Stimulated activated naive CD4-positive, alpha-beta T cell treated with Interleukin-2 at 50 U/mL for 16 hours (primary cell): ENCODE data around the gene ITPKB.

Source experiments
- DNase-seq: peaks from one replicate; lab custom pipeline; 2025; lab: John Stamatoyannopoulos, UW

Gene ITPKB

DNA sequence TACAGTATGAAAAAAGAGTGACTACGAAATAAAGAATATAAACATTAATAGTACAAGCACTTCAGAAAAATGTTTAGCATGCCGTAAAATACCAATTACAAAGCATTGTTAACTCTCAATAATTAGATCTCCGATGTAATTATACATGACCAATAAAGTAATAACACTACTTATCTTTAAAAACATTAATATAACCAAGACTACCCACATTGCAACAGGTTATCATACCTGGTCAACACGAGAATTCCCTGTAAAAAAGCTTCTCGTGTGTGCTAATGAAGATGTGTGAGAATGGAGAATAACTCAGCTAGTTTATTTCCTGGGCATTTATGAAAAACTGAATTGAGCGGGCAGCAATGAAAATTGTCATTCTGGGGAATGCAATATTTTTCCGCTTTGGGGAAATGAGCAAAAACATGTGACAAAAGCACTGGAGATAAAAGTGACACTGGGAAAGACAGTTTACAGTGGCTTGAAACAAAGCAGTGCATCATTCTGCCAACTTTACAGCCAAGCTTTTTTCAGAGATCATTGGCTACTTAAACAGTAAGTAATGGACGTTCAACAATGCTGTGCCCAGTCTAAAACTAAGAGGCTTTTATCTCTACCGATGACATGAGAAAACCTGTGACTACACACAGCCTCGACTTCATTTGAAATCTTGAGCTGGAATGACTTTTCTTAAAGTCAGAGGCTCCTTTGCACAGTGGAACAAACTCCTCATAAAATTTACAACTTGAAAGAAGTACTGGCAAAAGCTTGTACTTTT lies 34.7 kb downstream of the ITPKB start:
- DNase-seq: no peak

GRCh38 chr1:226702957-226703831 lies 35.9 kb downstream of the ITPKB start:
- DNase-seq: peak; percentile 77

DNA sequence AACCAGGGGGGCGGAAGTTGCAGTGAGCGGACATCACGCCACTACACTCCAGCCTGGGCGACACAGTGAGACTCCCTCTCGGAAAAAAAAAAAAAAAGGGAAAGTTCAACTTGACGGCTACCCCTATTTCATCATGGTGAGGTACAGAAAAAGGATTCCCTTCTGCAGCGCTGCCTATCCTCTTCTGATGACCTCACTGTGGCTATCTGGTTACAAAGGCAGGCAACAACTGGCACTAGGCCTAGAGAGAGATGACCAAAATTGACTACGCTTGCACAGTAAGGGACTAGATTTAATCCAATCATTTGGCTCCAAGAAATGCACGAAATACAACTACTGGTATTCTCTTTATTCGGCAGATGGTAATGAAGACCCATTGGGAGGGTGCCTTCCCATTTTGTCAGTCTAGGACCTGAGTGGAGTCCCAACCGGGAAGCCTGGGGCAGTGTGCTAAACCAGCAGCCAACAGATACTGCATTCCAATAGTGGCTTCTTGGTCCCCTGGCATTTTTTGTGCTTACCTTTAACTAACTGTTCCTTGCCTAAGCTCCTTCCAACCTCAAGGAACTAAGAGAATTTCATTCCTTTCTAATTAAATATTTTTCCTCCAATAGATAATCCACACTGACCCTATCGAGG lies 36.6 kb downstream of the ITPKB start:
- no peak for DNase-seq

GRCh38 chr1:226700861-226701260 lies 38.2 kb downstream of the ITPKB start:
- DNase-seq: no peak

- no peak for DNase-seq
Observed at GRCh38 chr1:226699166-226699565, 39.9 kb downstream of the ITPKB start.

DNA sequence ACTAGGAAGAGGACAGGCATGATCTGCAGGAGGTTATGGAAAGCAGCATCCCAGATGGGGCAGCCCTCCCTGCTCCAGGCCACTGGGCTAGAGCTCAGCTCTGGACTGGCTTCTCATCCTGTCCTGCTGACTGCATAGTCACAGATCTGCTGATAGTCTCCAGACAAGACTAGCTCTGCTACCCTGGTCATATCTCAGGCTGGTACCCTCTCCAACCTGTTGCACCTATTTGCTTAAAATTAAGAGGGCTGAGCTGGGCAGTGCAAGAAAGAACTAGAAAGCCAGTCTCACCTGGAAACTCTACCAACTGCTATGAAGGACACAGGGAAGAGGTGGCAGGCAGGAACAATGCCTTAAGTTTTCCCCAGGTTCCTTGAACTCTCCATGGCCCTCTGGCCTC lies 40.4 kb downstream of the ITPKB start:
- no peak for DNase-seq

GRCh38 chr1:226697929-226698544 lies 41.0 kb downstream of the ITPKB start:
- no peak for DNase-seq

DNA sequence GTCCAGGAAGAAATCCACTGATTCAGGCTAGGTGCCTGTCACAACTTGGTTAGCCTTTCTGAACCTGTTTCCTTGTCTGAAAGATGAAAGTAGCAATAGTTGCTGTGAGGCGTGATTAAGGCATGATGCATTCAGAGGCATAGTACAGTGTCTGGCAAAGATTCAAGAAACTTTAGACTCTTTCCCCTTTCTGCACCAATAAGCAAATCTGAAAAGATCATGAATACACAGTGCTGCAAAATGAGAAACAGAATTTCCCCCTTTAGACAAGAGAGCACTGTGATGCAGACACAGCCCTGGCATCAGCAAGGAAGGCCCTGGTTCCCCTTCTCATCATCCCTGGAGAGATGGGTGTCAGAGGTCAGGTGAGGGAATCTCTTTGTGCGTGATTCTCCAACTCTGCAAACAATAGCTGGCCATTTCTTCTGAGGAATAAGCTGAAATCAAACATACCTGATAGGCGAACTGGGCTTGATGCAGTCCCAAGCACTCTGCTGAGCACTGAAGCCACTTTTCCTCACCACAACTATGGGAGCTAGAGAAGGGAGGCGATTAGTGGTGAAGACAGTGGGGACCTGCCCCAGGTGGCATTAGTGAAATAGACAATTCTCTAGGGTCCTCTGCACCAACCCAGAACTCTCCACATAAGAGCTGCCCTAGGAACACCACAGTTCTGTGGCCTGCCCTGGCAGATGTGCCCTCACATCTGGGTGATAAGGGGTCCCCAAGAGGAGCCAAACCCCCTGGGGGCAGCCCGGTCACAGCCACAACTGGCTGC lies 41.7 kb downstream of the ITPKB start:
- no peak for DNase-seq

DNA sequence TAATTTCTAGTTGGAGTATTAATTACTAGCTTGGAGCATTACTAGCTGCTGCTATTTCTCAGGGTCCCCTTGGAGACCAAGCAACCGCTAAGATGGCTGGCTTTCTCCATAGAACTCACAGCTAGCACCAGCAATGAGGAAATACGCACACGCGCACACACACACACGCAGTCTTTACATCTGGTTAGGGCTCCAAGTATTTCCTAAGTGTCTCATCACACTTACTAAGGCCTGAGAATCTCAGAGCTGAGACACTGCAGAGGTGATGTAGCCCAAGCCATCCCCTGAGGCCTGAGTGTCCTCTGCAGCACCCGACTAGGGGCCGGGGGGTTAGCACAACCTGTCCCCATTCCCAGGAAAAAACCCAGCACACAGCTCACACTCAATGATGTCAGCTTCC lies 42.5 kb downstream of the ITPKB start:
- no peak for DNase-seq

- no peak for DNase-seq
Observed at GRCh38 chr1:226695335-226695900, 43.7 kb downstream of the ITPKB start.

DNA sequence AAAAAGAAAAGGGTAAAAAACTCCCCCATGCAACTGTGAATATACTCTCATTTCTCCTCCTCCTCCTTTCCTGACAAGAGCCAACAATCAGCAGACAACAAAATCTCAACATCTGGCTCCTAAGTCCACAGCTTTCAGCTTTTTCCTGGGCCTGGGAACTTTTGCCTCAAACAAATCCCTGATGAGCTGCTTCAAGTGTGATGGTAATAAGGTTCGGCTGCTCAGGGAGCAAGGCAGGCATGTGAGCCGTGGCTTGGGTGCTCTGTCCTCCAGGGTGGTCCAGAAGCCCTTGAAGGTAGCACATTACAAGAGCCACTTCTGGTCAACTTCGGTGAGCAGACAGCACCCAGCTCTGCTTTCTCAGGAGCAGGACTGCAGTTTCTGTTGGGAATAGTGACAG lies 46.3 kb downstream of the ITPKB start:
- no peak for DNase-seq

- DNase-seq: no peak
Observed at GRCh38 chr1:226692051-226692792, 46.9 kb downstream of the ITPKB start.

GRCh38 chr1:226691247-226691646 lies 47.8 kb downstream of the ITPKB start:
- peak; percentile 44 for DNase-seq

GRCh38 chr1:226690460-226690982 lies 48.6 kb downstream of the ITPKB start:
- DNase-seq: peak; percentile 48

GRCh38 chr1:226688808-226689207 lies 50.3 kb downstream of the ITPKB start:
- DNase-seq: no peak

DNA sequence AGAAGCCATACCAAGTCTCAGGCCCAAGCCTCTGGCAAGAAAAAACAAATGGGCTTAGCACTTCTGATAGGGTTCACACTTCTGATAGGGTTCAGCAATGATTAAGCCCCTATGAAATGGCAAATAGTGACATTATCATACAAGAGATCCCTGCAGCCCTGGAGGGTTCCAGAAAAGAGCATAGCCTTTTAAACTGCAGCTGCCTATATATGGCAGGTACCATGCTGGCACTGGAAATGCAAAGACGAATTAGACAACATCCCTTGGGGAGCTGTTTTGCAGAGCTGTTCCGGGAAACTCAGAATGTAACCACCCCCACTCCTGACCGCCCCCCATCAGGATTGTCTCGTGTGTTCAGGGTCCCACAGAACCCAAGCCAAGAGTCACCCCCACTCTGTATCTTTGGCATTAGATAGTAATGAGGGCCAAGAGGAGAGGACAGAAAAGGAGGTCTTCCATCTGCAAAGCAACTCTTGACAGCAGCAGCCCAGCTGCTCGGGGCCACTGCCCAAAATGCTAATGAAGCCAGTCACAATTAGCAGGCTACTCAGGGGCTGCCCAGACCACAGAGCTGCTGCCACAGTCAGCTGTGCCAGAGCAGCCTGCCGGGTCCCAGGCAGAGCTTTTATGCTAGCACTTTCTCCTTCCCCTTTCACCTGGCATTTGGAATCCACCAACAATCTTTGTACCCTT lies 50.9 kb downstream of the ITPKB start:
- no peak for DNase-seq

GRCh38 chr1:226687426-226687825 lies 51.7 kb downstream of the ITPKB start:
- peak; percentile 37 for DNase-seq

DNA sequence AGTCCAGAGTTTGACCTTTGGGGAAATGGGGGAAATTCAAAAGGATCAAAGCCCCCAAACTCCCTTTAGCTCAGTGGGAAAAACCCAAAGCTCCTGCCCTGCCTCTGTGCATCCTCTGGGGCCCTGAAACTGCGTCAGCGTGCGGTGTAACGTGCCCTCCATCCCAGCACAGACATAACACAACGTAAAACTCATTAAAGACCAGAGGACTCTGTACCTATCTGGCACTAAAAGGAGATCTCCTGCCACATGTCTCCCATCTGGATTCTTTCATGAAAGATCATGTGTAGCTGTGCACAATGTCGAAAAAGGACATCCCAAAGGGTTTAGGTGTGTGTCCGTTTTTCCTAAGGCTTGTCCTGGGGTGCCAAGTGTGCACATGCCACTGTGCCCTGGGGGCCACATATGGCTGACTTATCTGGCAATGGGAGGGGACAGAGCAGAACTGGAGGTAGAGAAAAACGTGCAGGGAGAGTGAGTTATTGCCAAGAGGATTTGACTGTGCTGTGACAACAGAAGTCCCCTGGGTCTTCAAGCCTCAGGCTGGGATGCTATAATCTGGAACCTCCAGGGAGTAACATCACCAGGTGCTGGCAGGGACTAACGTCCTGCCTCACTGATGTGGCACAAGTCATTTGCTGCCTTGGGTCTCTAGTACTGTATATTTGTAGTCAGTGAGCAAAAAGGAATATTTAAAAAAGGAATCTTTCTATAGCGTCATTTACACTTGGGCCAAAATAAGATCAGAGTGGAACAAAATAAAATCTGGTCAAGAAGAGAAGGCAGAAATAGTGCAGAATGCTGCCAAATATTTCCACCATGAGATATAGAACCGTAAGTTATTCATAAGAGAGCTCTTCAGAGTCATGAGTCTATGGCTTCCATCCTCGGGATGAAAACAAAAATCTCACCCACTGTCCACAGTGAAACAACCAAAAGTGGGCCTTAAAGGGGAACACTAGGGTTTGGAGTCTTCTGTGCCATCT lies 52.3 kb downstream of the ITPKB start:
- no peak for DNase-seq
